Stimulated activated CD8-positive, alpha-beta memory T cell treated with anti-CD3 and anti-CD28 coated beads, Interleukin-15, amount 100 ng/mL, for 48 hours (primary cell): Measurements from ENCODE around the gene SIGLEC1.
A peak's percentile ranks its signal among the peaks of the same experiment; 100 is the strongest.

ENCODE experiments used
- DNase-seq, 2 donors: peaks; one replicate each; pipeline ENCODE4 v3.0.0-alpha.2; 2020; ENCODE audit warnings: low read depth in 2 of 2

Gene SIGLEC1

DNA sequence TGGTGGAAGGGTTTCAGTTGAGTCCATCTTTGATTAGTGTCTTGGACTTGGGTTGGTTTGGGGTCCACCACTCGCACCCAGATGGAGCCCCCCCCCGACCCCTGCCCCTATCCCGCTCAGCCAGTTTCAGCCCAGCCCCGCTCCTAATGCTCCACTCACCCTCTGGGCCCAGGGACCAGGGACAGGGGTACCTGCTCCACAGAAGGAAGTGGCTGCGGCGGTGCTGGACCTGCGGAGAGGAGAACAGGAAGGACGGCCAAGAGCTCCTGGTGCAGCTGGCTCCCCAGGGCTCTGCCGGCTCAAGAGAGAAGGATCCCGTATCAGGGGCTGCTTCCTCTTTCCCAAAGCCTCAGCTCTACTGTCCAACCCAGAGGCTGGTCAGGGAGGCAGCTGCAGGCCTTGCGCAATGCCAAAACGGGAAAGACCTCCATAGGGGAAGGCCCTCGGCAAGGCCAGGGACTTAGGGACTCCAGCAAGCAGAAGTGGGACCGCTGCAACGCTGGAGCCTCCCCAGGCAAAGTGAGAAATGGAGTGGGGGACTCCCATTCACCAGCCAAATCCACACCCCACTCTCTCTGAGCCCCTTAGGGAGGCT is at the start of gene SIGLEC1:
Gene SIGLEC1 (minus strand): TSS at position 322 of the 595 bp plus-strand sequence. CDS start 5,472 bp downstream, outside the sequence.
- no peak for DNase-seq

GRCh38 chr20:3760655-3761348 is 48.4 kb upstream of the SIGLEC1 start:
- no peak for DNase-seq

GRCh38 chr20:3759884-3760283 is 47.5 kb upstream of the SIGLEC1 start:
- no peak for DNase-seq

DNA sequence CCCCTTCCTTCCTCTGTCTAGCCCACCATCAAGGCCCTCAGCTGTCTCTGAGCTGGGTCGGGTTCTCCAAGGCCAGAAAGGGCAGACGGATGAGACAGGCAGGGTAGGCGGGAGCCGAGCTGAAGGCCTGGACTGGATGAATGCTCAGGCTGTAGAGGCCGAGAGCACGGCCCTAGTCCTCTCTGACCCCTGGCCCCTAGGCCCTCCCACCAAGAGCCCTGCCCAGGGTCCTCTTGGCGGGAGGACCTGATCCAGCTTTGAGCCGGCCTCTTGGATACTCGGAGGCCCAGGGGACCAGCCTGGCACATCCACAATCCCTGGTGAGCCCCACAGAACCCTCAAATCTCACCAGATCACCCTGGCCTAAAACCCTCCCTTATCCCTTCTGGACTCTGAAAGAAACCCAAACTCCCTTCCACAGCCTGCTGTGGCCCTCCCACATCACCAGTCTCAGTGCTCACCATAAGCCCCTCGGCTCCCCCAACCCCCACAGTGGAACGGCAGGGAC is 47.0 kb upstream of the SIGLEC1 start:
- DNase-seq, result no peak

- DNase-seq, result no peak
These were observed 46.2 kb upstream of the SIGLEC1 start for GRCh38 chr20:3758566-3758965.

GRCh38 chr20:3757268-3757667 is 44.9 kb upstream of the SIGLEC1 start:
- no peak for DNase-seq

- no peak for DNase-seq
These were observed 43.5 kb upstream of the SIGLEC1 start for GRCh38 chr20:3755814-3756480.

GRCh38 chr20:3755269-3755668 is 42.9 kb upstream of the SIGLEC1 start:
- no peak for DNase-seq

DNA sequence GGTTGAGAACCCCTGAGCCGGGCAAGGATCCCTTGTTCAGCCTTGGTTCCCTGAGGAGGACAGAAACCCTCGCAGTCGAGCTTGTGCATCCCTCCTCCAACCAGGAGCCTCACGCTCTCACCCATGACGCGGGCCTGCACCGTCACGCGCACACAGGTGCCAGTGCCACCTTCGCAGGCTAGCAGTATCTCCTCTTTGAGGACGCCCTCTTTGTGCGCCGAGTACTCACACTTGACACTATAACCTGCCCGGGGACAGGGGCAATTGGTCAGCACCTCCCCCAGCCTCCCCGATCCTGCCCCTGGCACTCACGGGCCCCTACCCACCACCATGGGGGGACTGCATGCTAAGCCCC is 41.9 kb upstream of the SIGLEC1 start:
- DNase-seq, result no peak

DNA sequence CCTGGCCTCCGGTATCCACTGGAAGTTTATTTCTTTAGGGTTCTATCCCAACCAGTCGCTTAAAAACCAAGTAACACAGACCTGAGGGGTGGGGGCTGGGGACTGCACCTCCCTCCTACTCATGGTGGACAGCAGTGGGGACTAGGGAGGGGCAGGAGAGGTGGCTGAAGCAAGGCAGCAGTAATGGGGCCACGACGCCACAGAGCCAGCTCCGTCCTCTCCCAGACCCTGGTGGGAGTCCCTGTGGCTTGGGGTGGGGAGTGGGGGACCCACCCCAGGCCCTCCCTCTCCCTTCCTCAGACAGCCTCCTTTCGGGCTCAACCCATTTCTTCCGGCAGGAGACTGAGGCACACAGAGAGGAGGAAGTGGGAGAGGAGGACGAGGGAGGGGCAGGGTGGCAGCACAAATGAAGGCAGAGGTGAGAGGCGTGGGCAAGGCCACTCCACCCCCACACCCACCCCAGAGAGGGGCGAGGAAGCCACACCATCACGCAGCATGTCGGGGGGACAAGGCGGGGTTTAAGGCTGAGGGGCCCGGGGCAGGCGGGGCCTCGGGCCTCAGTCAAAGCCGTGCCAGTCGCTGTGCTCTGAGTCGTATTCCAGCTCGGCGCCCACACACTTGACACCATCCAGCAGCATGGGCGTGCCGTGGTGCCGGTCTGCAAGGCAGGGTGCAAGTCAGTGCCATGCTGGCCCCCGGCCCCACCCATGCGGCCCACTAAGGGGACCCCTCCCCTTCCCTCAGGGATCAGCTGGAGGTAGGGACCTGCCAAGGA is 41.3 kb upstream of the SIGLEC1 start:
- DNase-seq, result no peak

- DNase-seq, result no peak
These were observed 40.7 kb upstream of the SIGLEC1 start for GRCh38 chr20:3753098-3753497.

GRCh38 chr20:3752386-3752759 is 40.0 kb upstream of the SIGLEC1 start:
- DNase-seq, result no peak

GRCh38 chr20:3751675-3752385 is 39.4 kb upstream of the SIGLEC1 start:
- peak; percentile 42 to 45 for DNase-seq

DNA sequence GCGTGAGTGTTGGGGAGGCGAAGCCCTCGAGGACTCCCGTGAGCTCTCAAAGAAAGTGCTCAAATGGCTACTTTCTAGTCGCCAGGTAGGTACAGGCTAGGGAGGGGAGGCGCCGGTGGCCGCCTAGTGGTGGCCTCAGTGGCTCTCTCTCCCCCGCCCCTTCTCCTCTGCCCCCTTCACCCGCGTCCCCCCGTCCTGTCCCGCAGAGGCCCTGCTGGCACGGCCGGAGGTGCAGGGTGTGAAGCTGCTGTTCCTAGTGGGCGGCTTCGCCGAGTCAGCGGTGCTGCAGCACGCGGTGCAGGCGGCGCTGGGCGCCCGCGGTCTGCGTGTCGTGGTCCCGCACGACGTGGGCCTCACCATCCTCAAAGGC is 38.9 kb upstream of the SIGLEC1 start:
- DNase-seq, result no peak

DNA sequence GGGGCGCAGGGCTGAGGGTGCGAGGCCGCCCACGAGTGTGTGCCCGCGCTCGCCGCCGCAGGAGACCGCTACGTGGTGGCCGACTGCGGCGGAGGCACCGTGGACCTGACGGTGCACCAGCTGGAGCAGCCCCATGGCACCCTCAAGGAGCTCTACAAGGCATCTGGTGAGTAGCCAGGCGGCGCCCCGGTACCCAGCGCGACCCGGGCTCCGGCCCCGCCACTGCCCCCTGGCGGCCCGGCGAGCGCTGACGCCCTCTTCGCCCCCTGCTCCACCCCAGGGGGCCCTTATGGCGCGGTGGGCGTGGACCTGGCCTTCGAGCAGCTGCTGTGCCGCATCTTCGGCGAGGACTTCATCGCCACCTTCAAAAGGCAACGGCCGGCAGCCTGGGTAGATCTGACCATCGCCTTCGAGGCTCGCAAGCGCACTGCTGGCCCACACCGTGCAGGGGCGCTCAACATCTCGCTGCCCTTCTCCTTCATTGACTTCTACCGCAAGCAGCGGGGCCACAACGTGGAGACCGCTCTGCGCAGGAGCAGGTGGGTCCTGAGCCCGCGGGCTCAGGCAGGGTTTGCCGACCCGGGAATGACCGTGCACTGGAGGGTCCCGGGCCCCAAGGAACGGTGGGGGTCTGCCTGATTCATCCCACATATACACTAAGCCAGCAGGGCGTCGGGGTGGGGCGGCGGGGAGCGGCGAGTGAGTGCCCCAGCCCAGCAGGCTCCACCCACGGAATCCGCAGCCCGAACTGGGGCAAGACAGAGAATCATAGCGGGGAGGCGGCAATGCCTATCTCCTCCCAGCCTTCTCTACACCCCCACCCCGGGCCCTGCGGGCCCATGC is 37.5 kb upstream of the SIGLEC1 start:
- peak; percentile 15 to 37 for DNase-seq

GRCh38 chr20:3749087-3749688 is 36.8 kb upstream of the SIGLEC1 start:
- DNase-seq, result no peak

GRCh38 chr20:3748073-3748472 is 35.7 kb upstream of the SIGLEC1 start:
- no peak for DNase-seq

DNA sequence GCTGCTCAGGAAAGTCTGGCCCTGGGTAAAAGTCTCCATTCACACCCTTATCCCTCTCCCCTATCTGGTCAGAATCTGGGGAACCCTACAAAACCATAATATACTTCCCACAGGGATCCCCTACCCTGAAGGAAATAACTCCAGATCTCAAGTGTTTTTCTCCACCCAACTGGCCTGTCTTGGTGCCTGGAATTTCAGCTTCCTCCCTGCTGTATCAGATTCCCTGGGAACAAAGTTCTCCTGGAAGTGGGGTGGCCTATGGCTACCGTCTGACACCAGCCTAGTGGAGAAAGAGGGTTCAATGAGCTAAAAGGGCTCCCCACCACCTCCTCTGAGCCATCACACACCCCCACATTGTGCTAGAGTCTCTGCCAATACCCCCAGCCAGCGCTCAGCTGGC is 35.1 kb upstream of the SIGLEC1 start:
- no peak for DNase-seq

GRCh38 chr20:3745686-3746173 is 33.3 kb upstream of the SIGLEC1 start:
- DNase-seq, result no peak
